Activated CD8-positive, alpha-beta memory T cell treated with anti-CD3 and anti-CD28 coated beads for 4 hours (primary cell): ENCODE results near the gene JAKMIP3.

ENCODE experiments used
- DNase-seq, 2 donors: peaks; one replicate each; pipeline ENCODE4 v3.0.0-alpha.2; 2020; ENCODE audit warnings: low read depth in 2 of 2

The JAKMIP3 gene

GRCh38 chr10:132110111-132110521 is 44.4 kb downstream of the JAKMIP3 start:
- no peak for DNase-seq

- no peak for DNase-seq
Measured at GRCh38 chr10:132110713-132111112, 45.0 kb downstream of the JAKMIP3 start.

GRCh38 chr10:132111121-132111731 is 45.5 kb downstream of the JAKMIP3 start:
- DNase-seq: no peak

- no peak for DNase-seq
Measured at GRCh38 chr10:132111871-132112341, 46.2 kb downstream of the JAKMIP3 start.

GRCh38 chr10:132112611-132113010 is 46.9 kb downstream of the JAKMIP3 start:
- DNase-seq: no peak

GRCh38 chr10:132113206-132113605 is 47.5 kb downstream of the JAKMIP3 start:
- no peak for DNase-seq

- DNase-seq: no peak
Measured at GRCh38 chr10:132113766-132114365, 48.1 kb downstream of the JAKMIP3 start.

- no peak for DNase-seq
Measured at GRCh38 chr10:132114953-132115520, 49.3 kb downstream of the JAKMIP3 start.
